Measurements from ENCODE around the gene MKLN1. TPM values are rescaled to one million over a fixed set of nuclear protein-coding genes. Genes with fewer than 3 reads are reported as not detected.

MKLN1 gene
- total and polyA plus RNA-seq, 2 of the 13 experiments (the other 11 are each of a cell fraction or from before 2014, with no cell fraction given) = 33.6 to 43.5 TPM

DNA sequence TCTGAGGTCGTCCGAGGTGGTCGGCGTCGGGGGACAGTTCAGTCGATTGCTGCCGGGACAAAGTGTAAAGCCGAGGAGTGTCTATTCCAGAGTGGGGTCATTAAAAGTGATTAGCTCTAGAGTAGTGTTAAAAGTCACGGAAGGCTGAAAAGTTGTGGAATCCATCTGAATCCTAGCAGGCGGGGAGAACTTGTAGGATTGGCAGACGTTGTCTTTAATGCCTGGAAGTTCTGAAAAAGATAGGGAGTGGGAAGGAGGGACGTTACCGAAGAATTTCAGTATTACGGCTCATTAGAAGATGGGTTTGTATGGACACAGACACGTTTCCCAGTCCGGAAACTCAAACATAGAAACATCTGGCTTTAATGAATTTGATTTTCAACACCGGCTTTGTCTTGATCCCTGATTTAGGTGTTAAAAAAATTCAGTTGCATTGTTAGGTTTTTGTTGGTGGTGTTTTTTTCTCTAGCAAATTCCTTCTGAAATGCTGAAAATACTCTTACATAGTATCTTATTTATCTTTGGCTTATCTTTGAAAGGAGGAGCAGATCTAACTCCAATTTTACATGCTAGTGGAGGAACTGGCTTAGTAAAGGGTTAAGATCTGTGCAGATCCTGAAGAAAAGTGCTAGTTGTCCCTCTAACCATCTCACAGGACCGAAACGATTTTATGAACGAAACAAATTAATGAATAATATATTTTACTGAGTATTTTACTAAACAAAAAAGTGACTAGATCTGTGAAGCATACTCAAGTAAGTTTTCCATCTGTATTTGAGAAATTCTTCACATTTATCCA, 900 bp downstream of the MKLN1 start (continued):
- TF ChIP-seq ZNF280D (CRISPR knock-in tag; IDR thresholded peaks at IDR 0.05) (no peak), SMAD1 (CRISPR knock-in tag; IDR thresholded peaks at IDR 0.05; ENCODE audit: borderline replicate concordance, low read depth) (0 out of 2 replicates have a peak, but pooled peaks have one; percentile 1)

- ATAC-seq (no peak), DNase-seq (ENCODE audit: low spot score) (no peak)
These were observed 1.5 kb downstream of the MKLN1 start for GRCh38 chr7:131329176-131329570.

More at GRCh38 chr7:131329176-131329570, 1.5 kb downstream of the MKLN1 start:
- ChIA-PET CTCF (ENCODE audit: low intra/inter-chr PET ratio, low total read pairs) (no interaction called here), POLR2A (no interaction called here)
- H3K79me2 ChIP-seq (ENCODE audit: insufficient read depth, low read length) = peaks cover 66% of the 10 kb centered on the region
- peaks cover 58% of the 10 kb centered on the region for H3K4me1 ChIP-seq (ENCODE audit: insufficient read depth, low read length)
- no peaks in the 10 kb centered on the region; a peak in 1 of 5 replicates for H3K27me3 ChIP-seq (ENCODE audit: control insufficient read depth in 1 of 2, insufficient read depth in 2 of 2, low read length in 2 of 2)
- H3K4me3 ChIP-seq (replicated peaks in 1 of 3; ENCODE audit: insufficient read depth in 1 of 3, low read depth in 2 of 3, low read length in 3 of 3) = peak overlapping the region; percentile 92 to 100 (median 99)
- TF ChIP-seq MED1 (CRISPR knock-in tag; IDR thresholded peaks at IDR 0.05) = peak; percentile 31; the same call in 1 of the 2 replicates
- TF ChIP-seq NFE2 (CRISPR knock-in tag; IDR thresholded peaks at IDR 0.05) = no peak
- TF ChIP-seq NFIB (CRISPR knock-in tag; IDR thresholded peaks at IDR 0.05; ENCODE audit: borderline replicate concordance) = no peak
- TF ChIP-seq, protein P1, sequence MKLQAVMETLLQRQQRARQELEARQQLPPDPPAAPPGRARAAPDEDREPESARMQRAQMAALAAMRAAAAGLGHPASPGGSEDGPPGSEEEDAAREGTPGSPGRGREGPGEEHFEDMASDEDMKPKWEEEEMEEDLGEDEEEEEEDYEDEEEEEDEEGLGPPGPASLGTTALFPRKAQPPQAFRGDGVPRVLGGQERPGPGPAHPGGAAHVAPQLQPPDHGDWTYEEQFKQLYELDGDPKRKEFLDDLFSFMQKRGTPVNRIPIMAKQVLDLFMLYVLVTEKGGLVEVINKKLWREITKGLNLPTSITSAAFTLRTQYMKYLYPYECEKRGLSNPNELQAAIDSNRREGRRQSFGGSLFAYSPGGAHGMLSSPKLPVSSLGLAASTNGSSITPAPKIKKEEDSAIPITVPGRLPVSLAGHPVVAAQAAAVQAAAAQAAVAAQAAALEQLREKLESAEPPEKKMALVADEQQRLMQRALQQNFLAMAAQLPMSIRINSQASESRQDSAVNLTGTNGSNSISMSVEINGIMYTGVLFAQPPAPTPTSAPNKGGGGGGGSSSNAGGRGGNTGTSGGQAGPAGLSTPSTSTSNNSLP (IDR thresholded peaks at IDR 0.05; ENCODE audit: low read depth, low read length) = 0 out of 2 replicates have a peak, but pooled peaks have one; percentile 8
- in situ Hi-C loops (cut with HindIII; ENCODE audit: extremely low pct_ligation_motif_present, low pct_unique_long_range_greater_than_20kb) = no loop called here
- BruUV-seq (replicated peaks) = no TSS peak
- H2AFZ ChIP-seq (ENCODE audit: low read length) = no peak overlapping the region
- no peaks in the 10 kb centered on the region for H3K36me3 ChIP-seq (replicated peaks in 1 of 2; ENCODE audit: control insufficient read depth in 1 of 2, insufficient read depth in 2 of 2, low read length in 2 of 2)
- H3K4me2 ChIP-seq (ENCODE audit: low read depth, low read length) = peak overlapping the region; percentile 96
- H4K20me1 ChIP-seq (ENCODE audit: insufficient read depth, low read length) = peaks cover 44% of the 10 kb centered on the region
- H3K9ac ChIP-seq (ENCODE audit: insufficient read depth, low read depth, low read length) = peak overlapping the region; percentile 100
- H3K27ac ChIP-seq (ENCODE audit: extremely low read length, insufficient read depth, low read length) = peak overlapping the region; percentile 98
- H3K9me3 ChIP-seq (ENCODE audit: low read length) = no peaks in the 10 kb centered on the region
- no peak for FAIRE-seq
- WGBS (ENCODE audit: low lambda C conversion rate) = 29% methylated on average over 1 of the region's 1 CpG
- intact Hi-C loops (cut with micrococcal nuclease; ENCODE audit: unreplicated experiment) = loop anchor here (5.0 kb wide), 1 partner anchor 262 kb away; no protein-coding TSS in a partner anchor

All from HepG2 (cell line).